CD4-positive, alpha-beta T cell (primary cell): ENCODE results near the gene EPHA5. TPM values are rescaled to one million over a fixed set of nuclear protein-coding genes. Genes with fewer than 3 reads are reported as not detected.

Experiments used
- ATAC-seq: fragments of 200-7000 bp; cut with Tn5 transposase; one replicate; pipeline ENCODE4 v1.10.0; 2022; ENCODE audit warnings: mild to moderate bottlenecking; ENCODE audit not compliant: poor library complexity
- CTCF ChIA-PET: fragments of 350-600 bp; sonication (Branson Sonifier 250); formaldehyde crosslinking; loops from one replicate; lab custom pipeline; 2021; ENCODE audit warnings: antibody characterized with exemption, inconsistent platforms; lab: Charles Lee
- POLR2A ChIA-PET: fragments of 350-600 bp; sonication (Branson Sonifier 250); formaldehyde crosslinking; loops from one replicate; lab custom pipeline; 2021; ENCODE audit warnings: antibody characterized with exemption, inconsistent platforms; lab: Charles Lee
- DNase-seq, 14 experiments: peaks; one replicate each; pipeline ENCODE4 v3.0.0-alpha.2; 2013 to 2020; ENCODE audit warnings: mixed read lengths in 2 of 14
- H3K27ac ChIP-seq, 2 donors: one replicate each; pipeline versions ENCODE4 v1.5.1 to v1.7.0; 2013; ENCODE audit warnings: low read length in 2 of 2, low read depth in 1 of 2, mild to moderate bottlenecking in 1 of 2
- H3K27me3 ChIP-seq, 2 experiments: 1 replicate in 1 of 2; 2 replicates in 1 of 2; pipeline versions ENCODE4 v1.6.1 to v1.7.0; 2013; ENCODE audit warnings: low read length in 2 of 2, control low read depth in 1 of 2, mild to moderate bottlenecking in 1 of 2, moderate library complexity in 1 of 2; ENCODE audit not compliant: insufficient read depth in 2 of 2, control insufficient read depth in 1 of 2
- H3K36me3 ChIP-seq: one replicate; pipeline ENCODE4 v1.6.1; 2013; ENCODE audit warnings: low read length, control low read depth; ENCODE audit not compliant: insufficient read depth
- H3K4me1 ChIP-seq: one replicate; pipeline ENCODE4 v1.6.1; 2013; ENCODE audit warnings: low read length, control low read depth; ENCODE audit not compliant: insufficient read depth
- H3K4me3 ChIP-seq: one replicate; pipeline ENCODE4 v1.5.1; 2013; ENCODE audit warnings: mild to moderate bottlenecking, low read length, moderate library complexity
- H3K9me3 ChIP-seq, 2 experiments: 1 replicate in 1 of 2; 2 replicates in 1 of 2; pipeline versions ENCODE4 v1.6.1 to v1.7.0; 2013; ENCODE audit warnings: low read length in 2 of 2, mild to moderate bottlenecking in 2 of 2, control low read depth in 1 of 2, moderate library complexity in 1 of 2; ENCODE audit not compliant: control insufficient read depth in 1 of 2, insufficient read depth in 1 of 2
- H3K27ac Mint-ChIP-seq: one replicate; pipeline ENCODE4 v1.8.0; 2020; ENCODE audit warnings: mixed read lengths
- H3K27me3 Mint-ChIP-seq: one replicate; pipeline ENCODE4 v1.8.0; 2021; ENCODE audit warnings: mixed read lengths
- H3K36me3 Mint-ChIP-seq: one replicate; pipeline ENCODE4 v1.8.0; 2021; ENCODE audit warnings: low read depth, mixed read lengths
- H3K4me1 Mint-ChIP-seq: one replicate; pipeline ENCODE4 v1.8.0; 2021; ENCODE audit warnings: low read depth, mixed read lengths
- H3K4me3 Mint-ChIP-seq: one replicate; pipeline ENCODE4 v1.8.0; 2020; ENCODE audit warnings: mild to moderate bottlenecking, mixed read lengths
- H3K9me3 Mint-ChIP-seq: one replicate; pipeline ENCODE4 v1.8.0; 2020; ENCODE audit warnings: mixed read lengths
- intact Hi-C, 2 experiments: fragments of 100-400 bp; cut with DNase I in 1 of 2; cut with micrococcal nuclease in 1 of 2; formaldehyde crosslinking; loops; one replicate each; pipeline versions ENCODE4 v1.15.1 to v1.9.0; 2023 to 2025; cut with DNase I, micrococcal nuclease
- total RNA-seq, 174 experiments: library from RNA in 2 of 174; stranded (reverse) in 2 of 174; gene quantifications; one replicate each; pipeline ENCODE4 v1.2.3 and lab custom pipeline; 2021 to 2026
- TF ChIP-seq, protein P1 (sequence below): fragments of 200-600 bp; IDR thresholded peaks from one replicate; pipeline ENCODE4 v1.8.0; 2022; ENCODE audit warnings: antibody characterized with exemption, mild to moderate bottlenecking

EPHA5 gene
- total RNA-seq, 2 experiments from 2014 or later, result not detected

DNA sequence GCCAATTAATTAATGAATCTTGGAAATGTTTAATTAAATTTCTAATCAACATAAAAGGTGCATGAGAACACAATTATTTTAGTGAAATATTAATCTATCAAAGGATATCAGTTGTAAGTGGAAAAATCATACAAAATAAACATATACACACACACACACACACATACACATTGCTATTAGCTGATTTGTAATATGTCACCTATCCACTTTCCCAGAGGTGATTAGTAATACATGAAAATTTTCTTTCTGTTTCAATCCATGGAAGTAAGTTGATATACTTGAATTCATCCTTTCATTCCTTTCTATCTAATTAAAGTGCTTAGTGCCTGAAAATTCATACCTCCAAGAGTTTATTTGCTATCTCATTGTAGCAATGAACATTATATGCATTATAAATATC, 213.7 kb downstream of the EPHA5 start:
- DNase-seq (no peak), ATAC-seq (no peak)
- no peaks in the 10 kb centered on the region for H3K4me1 ChIP-seq
- intact Hi-C loops, result no loop called here
- Mint-ChIP-seq H3K9me3 (no peaks in the 10 kb centered on the region), H3K4me3 (no peak overlapping the region), H3K36me3 (no peaks in the 10 kb centered on the region), H3K4me1 (no peaks in the 10 kb centered on the region), H3K27ac (no peak overlapping the region), H3K27me3 (no peaks in the 10 kb centered on the region)
- peaks cover 0 to 7% of the 10 kb centered on the region in 2 experiments for H3K9me3 ChIP-seq
- POLR2A ChIA-PET, result no interaction called here
- CTCF ChIA-PET, result no interaction called here
- H3K4me3 ChIP-seq, result no peak overlapping the region
- TF ChIP-seq, protein P1, sequence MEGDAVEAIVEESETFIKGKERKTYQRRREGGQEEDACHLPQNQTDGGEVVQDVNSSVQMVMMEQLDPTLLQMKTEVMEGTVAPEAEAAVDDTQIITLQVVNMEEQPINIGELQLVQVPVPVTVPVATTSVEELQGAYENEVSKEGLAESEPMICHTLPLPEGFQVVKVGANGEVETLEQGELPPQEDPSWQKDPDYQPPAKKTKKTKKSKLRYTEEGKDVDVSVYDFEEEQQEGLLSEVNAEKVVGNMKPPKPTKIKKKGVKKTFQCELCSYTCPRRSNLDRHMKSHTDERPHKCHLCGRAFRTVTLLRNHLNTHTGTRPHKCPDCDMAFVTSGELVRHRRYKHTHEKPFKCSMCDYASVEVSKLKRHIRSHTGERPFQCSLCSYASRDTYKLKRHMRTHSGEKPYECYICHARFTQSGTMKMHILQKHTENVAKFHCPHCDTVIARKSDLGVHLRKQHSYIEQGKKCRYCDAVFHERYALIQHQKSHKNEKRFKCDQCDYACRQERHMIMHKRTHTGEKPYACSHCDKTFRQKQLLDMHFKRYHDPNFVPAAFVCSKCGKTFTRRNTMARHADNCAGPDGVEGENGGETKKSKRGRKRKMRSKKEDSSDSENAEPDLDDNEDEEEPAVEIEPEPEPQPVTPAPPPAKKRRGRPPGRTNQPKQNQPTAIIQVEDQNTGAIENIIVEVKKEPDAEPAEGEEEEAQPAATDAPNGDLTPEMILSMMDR, result no peak
- H3K36me3 ChIP-seq, result no peaks in the 10 kb centered on the region
- H3K27me3 ChIP-seq, result no peaks in the 10 kb centered on the region
- no peak overlapping the region for H3K27ac ChIP-seq

- Histone ChIP-seq H3K9me3 (peaks cover 0 to 7% of the 10 kb centered on the region in 2 experiments), H3K4me3 (no peak overlapping the region), H3K27ac (no peak overlapping the region), H3K36me3 (no peaks in the 10 kb centered on the region), H3K4me1 (no peaks in the 10 kb centered on the region), H3K27me3 (no peaks in the 10 kb centered on the region)
- POLR2A ChIA-PET, result no interaction called here
- Mint-ChIP-seq H3K27me3 (no peaks in the 10 kb centered on the region), H3K36me3 (no peaks in the 10 kb centered on the region), H3K4me3 (no peak overlapping the region), H3K27ac (no peak overlapping the region), H3K4me1 (no peaks in the 10 kb centered on the region), H3K9me3 (no peaks in the 10 kb centered on the region)
- TF ChIP-seq, protein P1, result no peak
- intact Hi-C loops, result no loop called here
- CTCF ChIA-PET, result no interaction called here
- DNase-seq (no peak), ATAC-seq (no peak)
Observed at GRCh38 chr4:65453398-65453797, 216.9 kb downstream of the EPHA5 start.

GRCh38 chr4:65450899-65451298, 219.4 kb downstream of the EPHA5 start:
- no peaks in the 10 kb centered on the region for H3K36me3 Mint-ChIP-seq
- CTCF ChIA-PET, result no interaction called here

More at GRCh38 chr4:65450899-65451298, 219.4 kb downstream of the EPHA5 start:
- POLR2A ChIA-PET, result no interaction called here
- H3K27ac ChIP-seq, result no peak overlapping the region
- ATAC-seq (no peak), DNase-seq (no peak)
- no peaks in the 10 kb centered on the region for H3K4me1 ChIP-seq
- H3K27ac Mint-ChIP-seq, result no peak overlapping the region
- no peaks in the 10 kb centered on the region for H3K36me3 ChIP-seq
- TF ChIP-seq, protein P1, result no peak
- H3K27me3 ChIP-seq, result no peaks in the 10 kb centered on the region
- H3K4me1 Mint-ChIP-seq, result no peaks in the 10 kb centered on the region
- intact Hi-C loops, result no loop called here
- no peaks in the 10 kb centered on the region for H3K27me3 Mint-ChIP-seq
- no peak overlapping the region for H3K4me3 ChIP-seq
- H3K4me3 Mint-ChIP-seq, result no peak overlapping the region
- H3K9me3 Mint-ChIP-seq, result no peaks in the 10 kb centered on the region
- H3K9me3 ChIP-seq, result peaks cover 4 to 7% of the 10 kb centered on the region in 2 experiments
